ENCODE measurements around the gene FBXO7.

GRCh38 chr22:32522237-32522636 is 47.6 kb downstream of the FBXO7 start:
- TF ChIP-seq, protein P1, sequence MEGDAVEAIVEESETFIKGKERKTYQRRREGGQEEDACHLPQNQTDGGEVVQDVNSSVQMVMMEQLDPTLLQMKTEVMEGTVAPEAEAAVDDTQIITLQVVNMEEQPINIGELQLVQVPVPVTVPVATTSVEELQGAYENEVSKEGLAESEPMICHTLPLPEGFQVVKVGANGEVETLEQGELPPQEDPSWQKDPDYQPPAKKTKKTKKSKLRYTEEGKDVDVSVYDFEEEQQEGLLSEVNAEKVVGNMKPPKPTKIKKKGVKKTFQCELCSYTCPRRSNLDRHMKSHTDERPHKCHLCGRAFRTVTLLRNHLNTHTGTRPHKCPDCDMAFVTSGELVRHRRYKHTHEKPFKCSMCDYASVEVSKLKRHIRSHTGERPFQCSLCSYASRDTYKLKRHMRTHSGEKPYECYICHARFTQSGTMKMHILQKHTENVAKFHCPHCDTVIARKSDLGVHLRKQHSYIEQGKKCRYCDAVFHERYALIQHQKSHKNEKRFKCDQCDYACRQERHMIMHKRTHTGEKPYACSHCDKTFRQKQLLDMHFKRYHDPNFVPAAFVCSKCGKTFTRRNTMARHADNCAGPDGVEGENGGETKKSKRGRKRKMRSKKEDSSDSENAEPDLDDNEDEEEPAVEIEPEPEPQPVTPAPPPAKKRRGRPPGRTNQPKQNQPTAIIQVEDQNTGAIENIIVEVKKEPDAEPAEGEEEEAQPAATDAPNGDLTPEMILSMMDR (conservative IDR thresholded peaks at IDR 0.05; ENCODE audit: low read length): no peak
- no peak for TF ChIP-seq EZH2phosphoT487 (IDR thresholded peaks at IDR 0.05; ENCODE audit: borderline replicate concordance)
